Heart right ventricle (tissue), 16 donors: ENCODE data around the gene PDCD2L. TPM values are rescaled to one million over a fixed set of nuclear protein-coding genes. Genes with fewer than 3 reads are reported as not detected.

Experiments used
- ATAC-seq, 8 donors: fragments of 200-7000 bp; cut with Tn5 transposase; one replicate each; pipeline ENCODE4 v1.9.1; 2020; ENCODE audit warnings: mild to moderate bottlenecking in 8 of 8, moderate library complexity in 8 of 8, moderate number of reproducible peaks in 1 of 8
- DNase-seq, 2 donors: peaks; one replicate each; pipeline ENCODE4 v3.0.0-alpha.2; 2020
- H3K27ac ChIP-seq, 10 donors: fragments of 200-600 bp; sonication (generic) in 2 of 10; one replicate each; pipeline versions ENCODE4 v1.5.0 to v1.8.0; 2020 to 2022; ENCODE audit warnings: mild to moderate bottlenecking in 3 of 10
- H3K27me3 ChIP-seq, 7 donors: fragments of 200-600 bp; one replicate each; pipeline ENCODE4 v1.8.0; 2021 to 2022; ENCODE audit warnings: mild to moderate bottlenecking in 2 of 7
- H3K36me3 ChIP-seq, 9 donors: fragments of 200-600 bp; sonication (generic) in 1 of 9; one replicate each; pipeline versions ENCODE4 v1.5.0 to v1.8.0; 2020 to 2022; ENCODE audit warnings: mild to moderate bottlenecking in 2 of 9
- H3K4me1 ChIP-seq, 9 donors: fragments of 200-600 bp; sonication (generic) in 1 of 9; one replicate each; pipeline versions ENCODE4 v1.5.0 to v1.8.0; 2020 to 2022; ENCODE audit warnings: mild to moderate bottlenecking in 4 of 9
- H3K4me3 ChIP-seq, 10 donors: fragments of 200-600 bp; sonication (generic) in 2 of 10; one replicate each; pipeline versions ENCODE4 v1.5.0 to v1.8.0; 2020 to 2022; ENCODE audit warnings: mild to moderate bottlenecking in 7 of 10, moderate library complexity in 2 of 10
- H3K9me3 ChIP-seq, 11 donors: fragments of 200-600 bp in 10 of 11; sonication (generic) in 2 of 11; one replicate each; pipeline versions ENCODE4 v1.5.0 to v1.8.0; 2013 to 2022; ENCODE audit warnings: mild to moderate bottlenecking in 2 of 11, control low read depth in 1 of 11, moderate library complexity in 1 of 11
- WGBS, 2 donors: extraction: QIAGEN DNeasy Blood & Tissue Kit; methylation state at CpG; one replicate each; pipeline ENCODE4 v1.1.7; 2013; ENCODE audit warnings: inconsistent platforms in 1 of 2; 5-methylcytosine and 5-hydroxymethylcytosine counted together
- intact Hi-C, 10 donors: fragments of 100-400 bp; cut with DNase I; formaldehyde crosslinking; loops; one replicate each; pipeline versions ENCODE4 v1.11.1 to v1.14.2; 2022
- polyA plus RNA-seq, 2 donors: library from polyadenylated mRNA; stranded (reverse); fragments of 200-250 nt; gene quantifications; one replicate each; pipeline ENCODE4 v1.2.3, GENCODE V29; 2013
- total RNA-seq, 10 donors: library from RNA; stranded (reverse); fragmentation: NEBNext Ultra II Directional in 3 of 10; extraction: Animal tissue kit (Norgen Biotek cat#: 25700) in 3 of 10; gene quantifications; one replicate each; pipeline versions ENCODE4 v1.2.1 to v1.2.4, GENCODE V29; 2021 to 2023
- TF ChIP-seq, protein P1 (sequence below), 9 donors: fragments of 200-600 bp; sonication (generic) in 2 of 9; IDR thresholded peaks; one replicate each; pipeline versions ENCODE4 v1.5.0 to v1.8.0; 2021 to 2022; ENCODE audit warnings: antibody characterized with exemption in 9 of 9, mild to moderate bottlenecking in 5 of 9, moderate library complexity in 1 of 9
- donor health status: Arrhythmogenic right ventricular cardiomyopathy.
- donor health status: ischemic (EF 13 %, LVEDD 7.1; RV severe dilation, severe dysfunction).
- donor health status: healthy with polysubstance abuse.
- donor health status: DM: no; HTN: yes; CAD: no.
- donor health status: DM: no; HTN: no; CAD: no.
- donor health status: ischemic (EF 25% LVEDD 6.9; RV normal size, moderate dysfunction).
- donor health status: ischemic (EF 25% LVEDD 5.7; RV mildly dilated, moderate dysfunction).
- donor health status: healthy.
- donor health status: DM: yes; HTN: yes; CAD: no.
- donor health status: Ischemic cardiomyopathy.
- donor health status: ischemic (EF 35%, LVEDD 5.7; RV mildly dilated, moderate dysfunction).
- donor health status: nonischemic (EF 11% LVEDD 7.7; RV severe dilation, severe dysfunction).
- donor health status: DM: yes; HTN: yes; CAD: no.
- donor health status: PGD.
- donor health status: ischemic (EF 29% LVEDD 5.4; RV normal size, mild dysfunction).
- donor health status: nonischemic (EF 23%, LVEDD 6.1; RV moderate dilation, normal function).

PDCD2L gene
- total and polyA plus RNA-seq, 12 donors, result 7.1 to 15.3 (median 9.3) TPM

DNA sequence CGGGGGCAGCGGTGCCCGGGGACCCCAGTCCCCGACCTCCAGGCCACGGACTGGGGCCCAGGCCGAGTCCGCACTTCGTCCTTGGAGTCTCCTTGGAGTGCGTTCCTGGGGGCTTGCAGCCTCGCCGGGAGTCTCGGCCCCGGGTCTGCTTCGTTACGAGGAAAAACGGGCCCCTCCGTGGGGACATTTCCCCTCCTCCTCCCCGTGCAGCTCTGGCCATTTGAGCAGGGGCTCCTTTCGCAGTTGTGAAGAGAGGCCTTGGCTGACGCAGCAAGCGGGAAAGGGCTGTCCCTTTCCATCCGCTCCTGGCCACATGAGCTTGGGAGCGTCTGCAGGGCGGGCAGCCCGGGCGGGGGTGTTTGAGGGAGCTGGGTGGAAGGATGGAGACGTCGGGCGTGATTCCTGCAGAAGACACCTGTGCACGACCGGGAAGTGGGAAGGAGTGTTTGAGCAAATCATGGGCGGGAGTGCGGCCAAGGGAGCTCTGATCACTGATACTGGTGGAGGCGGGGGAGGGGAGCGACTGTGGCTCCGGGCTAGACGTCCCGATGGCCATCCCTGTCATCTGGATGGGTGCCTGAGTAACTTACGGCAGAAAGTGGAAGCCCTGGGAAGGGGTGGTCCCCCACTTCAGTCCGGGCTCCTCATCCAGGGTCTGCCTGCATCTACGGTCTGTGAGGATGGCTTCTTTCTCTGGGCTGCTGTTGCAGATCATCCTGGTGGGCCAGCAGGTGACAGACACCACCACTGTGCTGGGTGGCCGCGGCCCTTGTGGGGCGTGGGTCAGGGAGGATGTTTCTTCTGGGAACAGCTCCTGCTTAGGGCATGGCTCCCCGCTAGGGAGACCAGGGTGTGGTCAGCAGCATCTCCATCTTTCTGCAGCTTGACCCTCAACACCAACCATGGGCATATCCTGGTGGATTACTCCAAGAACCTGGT, 38.5 kb upstream of the PDCD2L start:
- Histone ChIP-seq H3K4me3 (peak overlapping the region; percentile 82 to 99 (median 92)), H3K9me3 (no peaks in the 10 kb centered on the region), H3K36me3 (peaks cover 0 to 47% (median 37%) of the 10 kb centered on the region in 9 donors), H3K27ac (peak overlapping the region; percentile 65 to 97 (median 94)), H3K27me3 (no peaks in the 10 kb centered on the region), H3K4me1 (peaks cover 17 to 57% (median 44%) of the 10 kb centered on the region in 9 donors)
- DNase-seq, result peak; percentile 48 to 52
- peak; percentile 60 to 83 (median 68) for ATAC-seq
- TF ChIP-seq, protein P1, sequence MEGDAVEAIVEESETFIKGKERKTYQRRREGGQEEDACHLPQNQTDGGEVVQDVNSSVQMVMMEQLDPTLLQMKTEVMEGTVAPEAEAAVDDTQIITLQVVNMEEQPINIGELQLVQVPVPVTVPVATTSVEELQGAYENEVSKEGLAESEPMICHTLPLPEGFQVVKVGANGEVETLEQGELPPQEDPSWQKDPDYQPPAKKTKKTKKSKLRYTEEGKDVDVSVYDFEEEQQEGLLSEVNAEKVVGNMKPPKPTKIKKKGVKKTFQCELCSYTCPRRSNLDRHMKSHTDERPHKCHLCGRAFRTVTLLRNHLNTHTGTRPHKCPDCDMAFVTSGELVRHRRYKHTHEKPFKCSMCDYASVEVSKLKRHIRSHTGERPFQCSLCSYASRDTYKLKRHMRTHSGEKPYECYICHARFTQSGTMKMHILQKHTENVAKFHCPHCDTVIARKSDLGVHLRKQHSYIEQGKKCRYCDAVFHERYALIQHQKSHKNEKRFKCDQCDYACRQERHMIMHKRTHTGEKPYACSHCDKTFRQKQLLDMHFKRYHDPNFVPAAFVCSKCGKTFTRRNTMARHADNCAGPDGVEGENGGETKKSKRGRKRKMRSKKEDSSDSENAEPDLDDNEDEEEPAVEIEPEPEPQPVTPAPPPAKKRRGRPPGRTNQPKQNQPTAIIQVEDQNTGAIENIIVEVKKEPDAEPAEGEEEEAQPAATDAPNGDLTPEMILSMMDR (IDR thresholded peaks at IDR 0.05), result no peak
- intact Hi-C loops, result loop anchor here in 1 of 10 donors (5.0 kb wide), 1 partner anchor 62 kb away; the partner anchor contains the start of gene UBA2
- 5 to 6% methylated on average over 45 of the region's 45 CpGs for WGBS, 2 donors

DNA sequence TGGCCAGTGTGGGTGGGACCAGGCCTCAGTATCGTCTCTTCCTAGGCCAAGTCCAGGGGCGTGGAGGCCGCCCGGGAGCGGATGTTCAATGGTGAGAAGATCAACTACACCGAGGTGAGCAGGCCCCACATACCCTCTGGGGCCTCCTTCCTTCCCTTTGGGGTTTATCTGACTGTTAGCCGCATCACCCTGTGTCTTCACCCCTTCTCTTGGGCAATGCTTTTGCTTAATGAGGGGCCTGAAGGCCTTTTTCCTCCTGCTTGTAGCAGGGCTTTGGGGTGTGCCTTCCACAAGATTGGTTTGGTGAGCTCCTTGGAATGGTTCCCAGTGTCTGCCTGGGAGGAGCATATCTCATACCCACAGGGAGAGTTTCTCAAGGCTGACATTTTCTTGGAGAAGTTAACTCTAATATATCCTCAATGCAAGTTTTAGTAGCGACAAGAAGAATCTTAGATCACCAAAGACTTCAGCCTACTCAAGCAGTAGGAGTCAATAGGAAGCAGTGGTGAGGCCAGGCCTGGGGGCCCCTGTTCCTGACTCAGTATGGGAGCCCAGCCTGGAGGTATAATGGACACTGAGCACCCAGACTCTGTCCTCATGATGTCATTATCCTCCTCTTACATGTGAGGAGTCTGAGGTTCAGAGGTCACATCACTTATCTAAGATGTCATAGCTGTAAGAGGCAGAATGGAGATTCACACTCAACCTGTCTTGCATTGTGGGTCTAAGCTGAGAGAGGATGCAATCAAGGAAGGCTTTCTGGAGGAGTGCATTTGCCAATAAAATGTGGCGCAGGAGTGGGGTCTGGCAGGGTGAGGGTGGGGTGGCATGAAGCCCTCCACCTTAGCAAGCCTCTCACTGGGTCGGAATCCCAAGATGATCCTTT, 37.2 kb upstream of the PDCD2L start:
- no peak for ATAC-seq
- Histone ChIP-seq H3K27me3 (no peaks in the 10 kb centered on the region), H3K4me1 (peaks cover 17 to 65% (median 51%) of the 10 kb centered on the region in 9 donors), H3K36me3 (peaks cover 0 to 60% (median 40%) of the 10 kb centered on the region in 9 donors), H3K27ac (peak overlapping the region in 4 of 10 donors; percentile 9 to 97 (median 30)), H3K9me3 (no peaks in the 10 kb centered on the region), H3K4me3 (peak overlapping the region in 9 of 10 donors; percentile 82 to 99 (median 94))
- no peak for DNase-seq
- WGBS, 2 donors, result 68 to 71% methylated on average over 10 of the region's 10 CpGs
- intact Hi-C loops, result loop anchor here in 1 of 10 donors (5.0 kb wide), 1 partner anchor 60 kb away; the partner anchor contains the start of gene UBA2
- TF ChIP-seq, protein P1 (IDR thresholded peaks at IDR 0.05), result no peak

DNA sequence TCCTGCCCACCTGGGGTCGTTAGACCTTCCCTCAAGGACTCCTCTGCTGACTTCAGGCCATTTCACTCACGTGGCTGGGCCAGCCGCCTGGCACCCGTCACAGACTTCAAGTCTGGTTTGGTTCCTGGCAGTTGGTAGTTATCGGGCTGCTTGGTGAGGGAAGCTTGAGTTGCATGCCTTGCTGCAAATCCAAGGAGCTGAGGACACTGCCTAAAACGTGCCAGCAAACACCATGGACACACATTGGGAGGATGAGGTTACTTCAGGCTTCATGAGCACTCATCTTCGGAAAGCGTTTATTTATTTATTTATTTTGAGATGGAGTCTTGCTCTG, 36.6 kb upstream of the PDCD2L start:
- ATAC-seq, result no peak
- 61 to 71% methylated on average over 8 of the region's 8 CpGs for WGBS, 2 donors
- H3K4me1 ChIP-seq, result peaks cover 17 to 65% (median 51%) of the 10 kb centered on the region in 9 donors

More for the DNA sequence above, 36.6 kb upstream of the PDCD2L start:
- TF ChIP-seq, protein P1 (IDR thresholded peaks at IDR 0.05), result no peak
- H3K4me3 ChIP-seq, result peak overlapping the region in 1 of 10 donors; percentile 5
- H3K9me3 ChIP-seq, result no peaks in the 10 kb centered on the region
- H3K36me3 ChIP-seq, result peaks cover 0 to 66% (median 40%) of the 10 kb centered on the region in 9 donors
- intact Hi-C loops, result loop anchor here in 1 of 10 donors (5.0 kb wide), 1 partner anchor 60 kb away; the partner anchor contains the start of gene UBA2
- no peak for DNase-seq
- peak overlapping the region in 4 of 10 donors; percentile 22 to 97 (median 36) for H3K27ac ChIP-seq
- H3K27me3 ChIP-seq, result no peaks in the 10 kb centered on the region
